Stimulated activated CD8-positive, alpha-beta memory T cell treated with anti-CD3 and anti-CD28 coated beads, Interleukin-15, amount 100 ng/mL, for 24 hours (primary cell): ENCODE results near the gene ASGR1.

ENCODE experiments used
- DNase-seq: peaks from one replicate; pipeline ENCODE4 v3.0.0-alpha.2; 2020; ENCODE audit warnings: low read depth

ASGR1 gene

DNA sequence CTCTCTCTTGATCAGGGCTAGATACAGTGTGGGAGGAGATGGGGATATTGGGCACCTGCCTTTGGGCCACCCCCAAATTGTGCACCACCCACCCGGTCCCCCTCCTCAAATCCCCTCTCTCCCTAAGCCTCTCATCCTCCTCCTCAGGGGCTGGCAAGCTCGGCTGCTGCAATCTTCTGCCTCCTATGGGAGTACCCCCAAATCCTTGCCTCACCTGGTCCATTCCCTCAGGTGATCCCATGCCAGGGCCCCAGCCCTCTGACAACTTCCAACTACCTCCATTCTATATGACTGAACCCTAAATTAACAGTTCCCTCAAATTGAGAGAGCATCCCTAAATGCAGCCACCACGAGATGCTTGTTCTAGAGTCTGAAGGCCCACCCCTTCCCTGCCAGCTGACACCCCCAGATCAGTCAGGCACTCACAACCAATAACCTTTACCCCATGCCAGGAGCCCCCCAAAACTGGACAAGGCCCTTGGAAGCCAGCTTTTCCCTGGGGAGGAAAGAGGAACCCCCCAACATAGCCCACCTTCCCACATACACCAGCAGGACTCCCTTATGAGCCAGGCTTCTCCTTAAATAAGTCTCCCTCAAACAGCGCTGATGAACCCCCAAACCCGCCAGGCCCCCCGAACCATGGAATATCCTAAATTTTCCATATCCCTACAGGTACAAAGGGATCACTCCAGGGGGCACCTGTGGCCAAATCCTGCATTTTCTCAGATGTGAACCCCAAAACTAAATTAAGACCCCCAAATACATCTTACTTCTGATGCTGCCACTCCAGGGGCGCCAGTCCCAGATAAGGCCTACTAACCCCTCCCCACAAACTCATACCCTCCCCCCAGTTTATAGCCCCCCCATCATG lies 37.3 kb upstream of the ASGR1 start:
- no peak for DNase-seq

- no peak for DNase-seq
Observed at GRCh38 chr17:7215652-7216180, 36.5 kb upstream of the ASGR1 start.

- DNase-seq = no peak
Observed at GRCh38 chr17:7215136-7215638, 36.0 kb upstream of the ASGR1 start.

DNA sequence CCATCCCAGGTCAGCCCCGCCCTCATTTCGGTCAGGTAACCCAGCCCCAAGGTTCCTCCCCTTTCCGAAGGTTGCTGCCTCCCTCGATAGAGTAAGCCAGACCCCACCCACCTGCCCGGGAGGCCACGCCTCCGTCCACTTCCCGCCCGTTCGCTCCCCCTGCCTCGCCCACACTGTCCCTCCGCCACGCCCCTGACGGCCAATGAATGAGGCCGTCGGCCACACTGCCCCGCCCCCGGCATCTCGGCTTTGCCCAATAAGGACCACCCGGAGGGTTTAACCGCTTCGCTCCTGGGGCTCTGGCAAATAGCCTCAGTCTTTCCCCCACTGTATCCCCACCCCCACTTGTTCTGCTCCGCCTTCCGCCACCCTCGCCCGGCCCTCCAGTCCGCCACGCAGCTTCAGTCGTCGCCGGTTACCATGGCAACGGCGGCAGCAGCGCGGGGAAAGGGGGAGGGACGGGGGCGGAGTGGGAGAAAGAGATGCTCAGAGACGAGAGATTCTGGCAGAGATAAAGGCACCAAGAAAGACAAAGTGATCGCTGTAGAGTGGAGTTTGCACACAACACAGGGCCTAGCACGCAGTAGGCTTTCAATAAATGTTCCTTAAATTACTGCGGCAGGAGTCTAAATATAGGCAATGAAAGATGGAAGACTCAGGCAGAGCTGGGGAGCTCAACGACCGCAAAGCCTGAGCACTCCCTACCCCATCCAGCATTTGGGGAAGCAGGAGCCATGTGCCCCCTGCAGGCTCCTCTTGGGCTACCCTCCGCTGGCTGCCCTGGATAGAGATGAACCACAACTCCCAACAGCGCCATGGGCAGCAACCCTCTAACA lies 35.3 kb upstream of the ASGR1 start:
- peak; percentile 98 for DNase-seq

DNA sequence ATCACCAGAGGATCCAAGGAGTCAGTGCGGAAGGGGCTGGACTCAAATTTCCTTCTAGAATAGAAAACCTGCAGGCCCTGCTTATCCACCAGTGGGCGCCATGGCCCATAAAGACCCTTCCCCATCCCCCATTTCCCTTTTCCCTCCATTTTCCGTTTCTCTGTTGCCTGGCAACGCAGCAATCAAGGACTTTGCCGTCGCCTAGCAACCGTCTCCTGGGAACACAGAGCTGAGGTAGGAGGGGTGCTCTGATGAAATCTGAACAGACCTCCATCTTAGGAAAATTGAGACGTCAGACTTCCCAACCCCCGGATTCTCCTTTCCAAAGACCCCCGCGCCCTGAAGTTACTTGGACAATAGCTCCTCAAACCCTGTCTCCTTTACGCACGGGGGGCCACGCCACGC lies 34.7 kb upstream of the ASGR1 start:
- DNase-seq = no peak

- no peak for DNase-seq
Observed at GRCh38 chr17:7211491-7212273, 32.5 kb upstream of the ASGR1 start.

GRCh38 chr17:7208754-7209460 lies 29.7 kb upstream of the ASGR1 start:
- no peak for DNase-seq

- no peak for DNase-seq
Observed at GRCh38 chr17:7208027-7208571, 28.9 kb upstream of the ASGR1 start.

GRCh38 chr17:7207120-7208001 lies 28.2 kb upstream of the ASGR1 start:
- no peak for DNase-seq

DNA sequence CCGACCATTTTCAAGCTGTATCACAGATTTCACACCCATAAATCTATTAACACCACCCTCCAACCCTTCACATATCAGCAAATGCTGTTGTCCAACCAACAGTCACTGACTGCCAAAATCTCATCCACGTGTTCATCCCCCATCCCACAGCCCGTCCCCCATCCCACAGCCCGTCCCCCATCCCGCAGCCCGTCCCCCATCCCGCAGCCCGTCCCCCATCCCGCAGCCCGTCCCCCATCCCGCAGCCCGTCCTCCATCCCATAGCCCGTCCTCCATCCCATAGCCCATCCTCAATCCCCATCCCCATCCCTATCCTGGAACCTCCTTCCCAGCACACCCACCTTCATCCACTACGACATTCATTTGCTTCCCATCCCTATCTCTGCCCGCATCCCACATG lies 26.4 kb upstream of the ASGR1 start:
- DNase-seq = no peak

DNA sequence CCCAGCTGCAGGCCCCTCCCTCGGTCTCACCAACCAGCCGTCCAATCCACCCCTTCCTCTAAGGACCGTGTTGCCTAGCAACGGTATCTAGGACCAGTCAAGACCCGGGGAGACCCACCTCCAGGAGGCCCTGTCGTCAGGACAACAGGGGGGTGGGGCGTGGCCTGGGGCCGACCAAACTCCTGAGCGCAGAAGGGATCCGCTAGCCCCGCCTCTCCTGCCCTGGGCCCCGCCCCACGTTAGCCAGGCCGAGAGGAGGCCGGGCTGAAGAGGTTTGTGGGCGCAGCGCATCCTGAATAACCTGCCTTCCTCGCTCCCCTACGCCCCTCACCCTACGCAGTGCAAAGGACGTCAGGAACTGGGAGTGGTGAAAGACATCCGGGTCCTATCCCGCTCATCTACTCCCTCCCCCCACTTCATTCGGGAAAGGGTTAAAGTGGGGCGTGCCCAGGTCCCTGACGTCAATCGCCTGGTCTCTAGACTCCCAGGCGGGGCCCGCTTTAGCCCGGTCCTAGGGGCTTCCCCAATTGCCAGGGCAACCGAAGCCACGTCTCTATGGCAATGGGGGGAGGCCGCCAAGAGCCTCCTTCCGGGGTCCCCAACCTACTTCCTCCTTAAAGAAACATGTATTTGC lies 25.8 kb upstream of the ASGR1 start:
- peak; percentile 74 for DNase-seq

- no peak for DNase-seq
Observed at GRCh38 chr17:7204336-7204735, 25.2 kb upstream of the ASGR1 start.

- DNase-seq = no peak
Observed at GRCh38 chr17:7203391-7203790, 24.2 kb upstream of the ASGR1 start.

- DNase-seq = no peak
Observed at GRCh38 chr17:7196651-7197401, 17.7 kb upstream of the ASGR1 start.

- no peak for DNase-seq
Observed at GRCh38 chr17:7195971-7196370, 16.8 kb upstream of the ASGR1 start.

- no peak for DNase-seq
Observed at GRCh38 chr17:7192271-7192937, 13.2 kb upstream of the ASGR1 start.

DNA sequence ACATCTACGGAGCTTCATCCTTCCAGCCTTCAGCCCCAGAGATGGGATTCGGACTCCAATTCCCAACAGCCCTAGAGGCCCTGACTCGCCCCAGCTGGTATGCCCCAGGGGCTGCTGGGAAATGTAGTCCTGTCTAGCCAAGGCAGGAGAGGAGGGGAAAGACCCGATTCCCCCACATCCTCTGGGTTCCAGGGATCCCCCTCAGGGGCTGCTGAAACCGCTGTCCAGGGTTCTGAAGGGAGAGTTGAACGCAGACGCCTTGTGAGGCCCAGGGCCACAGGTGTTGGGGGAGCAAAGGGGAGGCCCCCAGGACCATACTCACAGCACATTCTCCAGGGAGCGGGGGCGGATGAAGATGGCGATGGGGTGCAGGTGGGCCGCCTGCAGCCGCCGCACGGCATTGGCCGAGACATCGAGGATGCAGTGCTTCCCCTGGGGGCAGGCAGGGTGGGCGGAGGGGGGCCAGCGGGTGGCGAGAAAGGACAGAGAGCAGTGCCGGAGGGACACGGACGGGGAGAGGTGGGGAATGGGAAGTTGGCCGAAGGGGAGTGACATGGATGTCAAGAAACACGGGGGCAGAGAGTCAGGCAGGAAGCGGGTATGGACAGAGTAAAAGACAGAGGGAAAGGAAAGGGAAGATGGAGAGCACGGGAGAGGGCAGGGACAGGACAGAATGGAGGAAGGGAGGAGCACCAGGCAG lies 12.6 kb upstream of the ASGR1 start:
- DNase-seq = no peak

DNA sequence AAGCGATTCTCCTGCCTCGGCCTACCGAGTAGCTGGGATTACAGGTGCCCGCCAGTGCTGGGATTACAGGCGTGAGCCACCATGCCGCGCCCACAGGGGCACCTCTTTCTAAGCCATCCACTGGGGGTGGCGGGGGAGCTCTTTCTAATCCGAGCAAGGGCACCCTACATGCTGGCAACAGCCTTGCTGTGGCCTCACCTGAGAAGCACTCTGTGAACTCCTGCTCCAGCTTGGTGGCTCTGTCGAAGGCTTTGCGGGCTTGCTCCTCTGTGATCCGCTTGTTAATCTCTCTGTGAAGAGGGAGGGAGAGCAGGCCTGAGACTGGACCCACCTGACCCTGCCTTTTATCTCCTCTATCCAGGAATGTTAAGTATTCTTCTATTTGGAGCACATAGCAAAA lies 11.9 kb upstream of the ASGR1 start:
- DNase-seq = no peak
